NOMO-1 (cell line): ENCODE results near the gene CTSZ.

ENCODE experiments used
- DNase-seq, 2 experiments: peaks; one replicate each; lab custom pipeline; 2025; ENCODE audit not compliant: unreplicated experiment in 2 of 2; lab: John Stamatoyannopoulos, UW

Gene CTSZ

GRCh38 chr20:59032023-59032712 is 25.1 kb upstream of the CTSZ start, which contains the start of gene ATP5F1E:
Gene ATP5F1E (minus strand): TSS chr20:59032335. CDS start chr20:59032251, 84 bp downstream.
- DNase-seq: peak; percentile 96 to 99

DNA sequence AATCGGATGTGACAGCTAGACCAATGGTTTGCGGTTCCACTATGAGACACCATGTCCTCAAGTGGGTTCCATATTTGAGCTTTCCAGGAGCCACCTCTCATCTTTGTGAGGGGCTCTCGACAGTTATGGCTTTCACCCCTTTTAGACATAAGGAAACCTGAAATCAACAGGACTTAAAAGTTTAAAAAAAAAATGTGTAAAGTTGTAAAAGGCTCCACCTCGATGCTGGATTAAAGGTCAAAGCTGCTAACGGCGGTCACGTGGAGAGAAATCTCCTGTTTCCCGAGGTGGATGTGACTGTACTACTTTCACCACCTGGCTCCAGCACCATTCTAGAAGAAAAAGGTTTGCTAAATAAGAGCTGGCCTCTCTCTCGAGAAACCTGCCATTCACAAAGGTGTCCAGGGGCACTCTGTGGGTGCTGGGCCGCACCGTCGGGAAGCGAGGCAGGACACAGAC is 24.5 kb upstream of the CTSZ start:
- DNase-seq: no peak

GRCh38 chr20:59030911-59031563 is 24.0 kb upstream of the CTSZ start:
- no peak for DNase-seq

DNA sequence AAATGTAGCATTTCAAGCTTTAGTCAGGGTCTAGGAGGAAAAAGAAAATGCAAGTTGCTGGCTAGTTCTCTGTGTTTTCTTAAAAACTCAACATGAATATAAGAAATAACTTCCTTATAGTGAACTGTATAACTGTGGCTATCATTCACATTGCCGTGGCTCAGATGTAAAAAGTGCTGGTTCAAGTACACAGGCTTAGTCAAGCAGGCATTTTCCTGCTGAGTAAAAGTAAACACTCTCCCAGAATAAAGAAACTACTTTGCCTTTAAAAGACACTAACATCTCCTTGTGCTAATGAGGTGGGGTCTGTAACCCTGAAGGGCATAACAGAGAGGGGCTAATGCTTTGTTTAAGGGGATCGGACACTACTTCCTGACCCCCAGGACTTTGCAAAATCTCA is 21.8 kb upstream of the CTSZ start:
- no peak for DNase-seq

DNA sequence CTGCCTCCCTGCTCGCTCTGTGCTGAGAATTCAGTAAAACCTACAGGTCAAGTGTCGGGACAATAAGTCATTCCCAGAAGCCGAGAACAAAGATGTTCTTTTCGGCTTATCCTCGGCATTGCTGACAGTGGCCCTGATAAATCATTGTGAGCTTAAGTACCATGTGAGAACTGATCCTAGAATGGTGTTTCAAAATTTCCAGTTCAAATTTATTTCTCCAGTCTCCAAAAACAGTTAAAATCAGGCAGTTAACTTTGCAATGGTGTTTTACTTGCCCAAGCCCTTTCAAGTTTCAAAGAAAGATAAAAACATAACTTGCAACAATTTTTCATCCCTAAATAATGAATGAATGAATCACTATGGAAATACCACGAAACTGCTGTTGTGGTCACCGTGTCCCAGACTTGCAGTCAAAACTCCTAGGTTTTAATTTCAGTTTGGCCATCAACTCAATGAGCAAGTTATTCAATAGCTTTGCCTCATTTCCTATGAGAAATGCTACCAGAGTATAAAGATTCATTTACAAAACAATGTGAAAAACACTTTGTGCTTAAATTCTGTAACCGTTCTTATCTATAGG is 20.8 kb upstream of the CTSZ start:
- DNase-seq: no peak

GRCh38 chr20:59026904-59027740 is 20.1 kb upstream of the CTSZ start:
- DNase-seq: no peak

DNA sequence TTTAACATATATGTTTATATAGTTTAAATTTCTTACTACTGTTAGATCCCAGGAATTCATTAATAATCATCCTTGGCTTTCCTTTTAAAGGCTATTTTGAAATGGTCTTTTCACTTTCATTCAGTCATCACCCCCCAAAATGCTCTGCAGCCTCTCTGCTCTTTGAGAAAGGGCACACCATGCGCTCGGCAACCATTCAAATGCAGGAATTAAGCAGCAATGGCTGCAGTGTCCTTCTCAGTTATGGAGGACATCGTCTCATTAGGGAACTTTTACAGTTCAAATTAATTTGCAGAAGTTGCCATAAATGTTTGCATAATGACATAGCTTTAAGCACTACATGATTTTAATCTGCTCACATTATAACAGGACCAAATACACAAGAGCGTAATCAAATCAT is 18.5 kb upstream of the CTSZ start:
- no peak for DNase-seq

GRCh38 chr20:59025086-59025485 is 18.0 kb upstream of the CTSZ start:
- no peak for DNase-seq

DNA sequence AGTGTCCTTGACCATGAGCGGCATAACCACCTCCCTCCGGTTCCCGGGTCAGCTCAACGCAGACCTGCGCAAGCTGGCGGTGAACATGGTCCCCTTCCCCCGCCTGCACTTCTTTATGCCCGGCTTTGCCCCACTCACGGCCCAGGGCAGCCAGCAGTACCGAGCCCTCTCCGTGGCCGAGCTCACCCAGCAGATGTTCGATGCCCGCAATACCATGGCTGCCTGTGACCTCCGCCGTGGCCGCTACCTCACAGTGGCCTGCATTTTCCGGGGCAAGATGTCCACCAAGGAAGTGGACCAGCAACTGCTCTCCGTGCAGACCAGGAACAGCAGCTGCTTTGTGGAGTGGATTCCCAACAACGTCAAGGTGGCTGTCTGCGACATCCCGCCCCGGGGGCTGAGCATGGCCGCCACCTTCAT is 17.1 kb upstream of the CTSZ start:
- DNase-seq: no peak

GRCh38 chr20:59023616-59024015 is 16.6 kb upstream of the CTSZ start:
- no peak for DNase-seq

DNA sequence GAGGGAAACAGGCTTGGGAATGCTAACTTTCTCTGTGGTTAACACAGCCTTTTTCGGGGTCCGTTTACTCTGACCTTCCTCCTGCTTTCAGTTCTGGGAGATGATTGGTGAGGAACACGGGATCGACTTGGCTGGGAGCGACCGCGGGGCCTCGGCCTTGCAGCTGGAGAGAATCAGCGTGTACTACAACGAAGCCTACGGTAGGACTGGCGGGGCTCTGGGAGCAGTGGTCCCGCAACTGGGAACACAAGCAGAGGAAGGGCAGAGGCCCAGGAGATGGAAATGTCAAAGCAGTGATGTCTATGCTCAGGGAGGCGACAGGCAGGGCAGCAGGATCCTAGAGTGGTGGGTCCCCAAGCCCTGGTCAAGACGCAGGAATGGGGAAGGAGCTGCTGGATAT is 15.7 kb upstream of the CTSZ start:
- DNase-seq: no peak

- no peak for DNase-seq
Observed at GRCh38 chr20:59020938-59021551, 14.0 kb upstream of the CTSZ start.

- DNase-seq: no peak
Observed at GRCh38 chr20:59019217-59019616, 12.2 kb upstream of the CTSZ start, which contains the start of gene TUBB1. Gene TUBB1 (plus strand): TSS chr20:59019429. CDS start chr20:59019523, 94 bp downstream.

- DNase-seq: no peak
Observed at GRCh38 chr20:59018817-59019216, 11.8 kb upstream of the CTSZ start.

GRCh38 chr20:59017493-59018231 is 10.6 kb upstream of the CTSZ start:
- DNase-seq: no peak

DNA sequence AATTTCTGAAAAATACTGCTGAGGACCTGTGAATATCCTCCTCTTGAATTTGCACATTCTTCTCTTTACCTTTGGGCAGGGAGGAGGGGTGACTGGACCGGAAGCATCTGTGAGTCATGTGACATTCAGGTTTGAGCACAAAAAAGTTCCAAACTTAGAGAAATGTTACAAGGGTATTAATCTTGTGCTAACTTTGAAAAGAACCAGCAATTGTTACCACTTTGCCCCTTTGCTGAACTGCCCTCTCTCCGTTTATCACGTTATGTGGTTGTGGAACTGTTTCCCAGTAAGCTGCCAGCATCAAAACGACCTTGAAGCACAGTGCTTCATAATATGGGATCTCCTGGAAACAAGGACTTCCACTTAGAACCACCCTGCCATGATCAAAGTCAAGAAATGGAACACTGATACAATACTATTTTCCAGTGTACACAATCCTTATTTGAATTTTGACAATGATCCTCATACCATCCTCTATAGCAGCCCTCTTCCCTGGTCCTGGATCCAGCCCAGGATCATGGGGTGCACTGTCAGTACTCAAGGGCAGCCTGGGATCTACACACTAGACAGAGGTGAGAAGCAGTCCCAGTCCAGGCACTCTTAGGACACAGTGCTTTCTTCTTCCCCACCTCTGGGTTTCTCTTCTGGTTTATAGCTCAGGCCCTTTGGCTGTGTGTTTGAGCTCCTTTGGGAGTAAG is 9.9 kb upstream of the CTSZ start:
- DNase-seq: no peak

GRCh38 chr20:59015812-59016711 is 9.0 kb upstream of the CTSZ start:
- no peak for DNase-seq

DNA sequence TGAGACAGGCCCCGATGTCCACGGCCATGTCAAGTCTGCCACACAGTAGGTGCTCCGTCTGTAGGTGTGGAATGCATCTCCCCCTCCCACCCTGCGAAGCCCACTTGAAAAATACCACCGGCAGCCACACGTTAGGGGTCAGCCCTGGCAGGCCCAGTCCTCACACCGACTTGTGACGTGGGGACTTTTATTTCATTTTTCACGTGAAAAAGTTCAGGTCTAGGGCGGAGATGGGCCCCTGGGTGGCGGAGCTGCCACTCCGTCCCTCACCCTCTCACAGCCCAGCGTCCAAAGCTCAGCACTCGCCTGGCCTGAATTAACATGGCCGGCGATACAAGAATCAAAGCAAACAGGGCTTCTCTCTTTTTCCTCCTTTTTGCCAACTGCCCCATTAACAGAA is 8.4 kb upstream of the CTSZ start:
- DNase-seq: no peak
